ENCODE data around the gene ADAM21. TPM values are rescaled to one million over a fixed set of nuclear protein-coding genes. Genes with fewer than 3 reads are reported as not detected.
"Not testable (repeated sequence)": the region's sequence is repeated elsewhere in the genome, so short reads cannot be mapped to it uniquely, and the experiment has no call there.

The ADAM21 gene
- not detected for polyA plus RNA-seq (2013, experiment 1 of 2)
- not detected for polyA plus RNA-seq (2013, experiment 2 of 2)

DNA sequence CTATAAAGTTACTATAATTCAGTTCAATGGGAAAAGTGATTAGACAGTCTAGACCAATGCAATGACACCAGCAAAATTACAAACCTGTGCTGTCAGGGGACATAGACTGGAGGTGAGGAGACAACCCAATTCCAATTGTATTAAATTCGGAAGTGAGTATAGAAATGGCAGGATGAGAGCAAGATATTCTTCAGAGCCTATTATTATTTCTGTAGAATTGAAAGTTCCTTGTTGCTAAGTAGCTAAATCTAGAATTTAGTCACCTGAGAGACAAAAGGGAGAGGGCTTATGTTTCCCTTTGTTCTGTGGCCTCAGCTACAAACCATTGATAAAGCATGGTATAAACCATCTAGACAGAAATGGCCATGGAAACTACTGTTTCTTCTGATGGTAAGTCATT is at the start of gene ADAM21:
Gene ADAM21, plus strand, starts transcription at position 301 of the 400 bp plus-strand sequence. CDS start 5,326 bp downstream, outside the sequence.
- H3K27ac ChIP-seq (ENCODE audit: low read depth, low read length), result no peak within 1 kb of the TSS
- peaks cover 11% of the 10 kb centered on the region for H3K9me3 ChIP-seq (ENCODE audit: insufficient read depth, low read depth, low read length)
- H3K9ac ChIP-seq (ENCODE audit: low read depth, low read length), result no peak within 1 kb of the TSS
- no peaks in the 10 kb centered on the region for H3K4me1 ChIP-seq (ENCODE audit: insufficient read depth, low read length)
- H3K27me3 ChIP-seq (ENCODE audit: insufficient read depth, low read length), result no peaks in the 10 kb centered on the region
- H3K4me3 ChIP-seq (ENCODE audit: low read length), result no peak within 1 kb of the TSS
- H3K36me3 ChIP-seq (ENCODE audit: insufficient read depth, low read length), result no peaks in the 10 kb centered on the region
- 91% methylated on average over 1 of the region's 1 CpG for WGBS

DNA sequence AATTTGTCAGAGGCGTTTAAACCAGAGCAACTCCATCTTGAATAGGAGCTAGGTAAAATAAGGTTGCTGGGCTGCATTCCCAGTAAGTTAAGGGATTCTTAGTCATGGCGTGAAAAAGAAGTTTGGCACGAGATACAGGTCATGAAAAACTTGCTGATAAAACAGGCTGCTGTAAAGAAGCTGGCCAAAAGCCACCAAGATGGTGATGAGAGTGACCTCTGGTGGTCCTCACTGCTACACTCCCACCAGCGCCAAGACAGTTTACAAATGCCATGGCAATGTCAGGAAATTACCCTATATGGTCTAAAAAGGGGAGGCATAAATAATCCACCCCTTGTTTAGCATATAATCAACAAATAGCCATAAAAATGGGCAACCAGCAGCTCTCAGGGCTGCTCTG is 48.6 kb upstream of the ADAM21 start:
- H3K27me3 ChIP-seq (ENCODE audit: insufficient read depth, low read length); H3K9me3 ChIP-seq (ENCODE audit: insufficient read depth, low read depth, low read length); H3K36me3 ChIP-seq (ENCODE audit: insufficient read depth, low read length); H3K9ac ChIP-seq (ENCODE audit: low read depth, low read length); H3K4me3 ChIP-seq (ENCODE audit: low read length): not testable (repeated sequence)
- Histone ChIP-seq H3K4me1 (ENCODE audit: insufficient read depth, low read length) (peaks cover 24% of the 10 kb centered on the region), H3K27ac (ENCODE audit: low read depth, low read length) (peak overlapping the region; percentile 44; the same call in 1 of the 2 replicates)
- 53% methylated on average over 4 of the region's 4 CpGs for WGBS

DNA sequence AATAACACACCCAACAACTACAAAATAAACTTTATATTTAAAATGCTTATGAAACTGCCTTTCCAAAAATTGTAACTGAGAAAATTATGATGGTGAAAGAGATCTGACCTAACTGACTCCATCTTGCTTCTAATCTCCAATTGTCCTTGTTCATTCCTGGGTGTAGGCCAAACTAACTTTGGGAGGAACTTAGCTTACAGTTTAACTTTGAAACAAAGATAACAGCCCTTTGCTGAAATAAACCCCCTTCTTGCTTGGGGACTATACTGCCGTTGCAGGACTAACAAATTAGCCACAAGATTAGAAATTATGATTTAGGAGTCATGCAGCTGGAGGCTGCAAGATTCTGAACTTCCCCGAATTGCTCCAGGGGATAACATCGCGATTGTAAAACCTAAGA is 45.8 kb upstream of the ADAM21 start:
- not testable (repeated sequence) for H3K9ac ChIP-seq (ENCODE audit: low read depth, low read length); H3K4me3 ChIP-seq (ENCODE audit: low read length); H3K27me3 ChIP-seq (ENCODE audit: insufficient read depth, low read length); H3K36me3 ChIP-seq (ENCODE audit: insufficient read depth, low read length); H3K27ac ChIP-seq (ENCODE audit: low read depth, low read length); H3K9me3 ChIP-seq (ENCODE audit: insufficient read depth, low read depth, low read length)
- 91% methylated on average over 4 of the region's 4 CpGs for WGBS
- peaks cover 23% of the 10 kb centered on the region for H3K4me1 ChIP-seq (ENCODE audit: insufficient read depth, low read length)

DNA sequence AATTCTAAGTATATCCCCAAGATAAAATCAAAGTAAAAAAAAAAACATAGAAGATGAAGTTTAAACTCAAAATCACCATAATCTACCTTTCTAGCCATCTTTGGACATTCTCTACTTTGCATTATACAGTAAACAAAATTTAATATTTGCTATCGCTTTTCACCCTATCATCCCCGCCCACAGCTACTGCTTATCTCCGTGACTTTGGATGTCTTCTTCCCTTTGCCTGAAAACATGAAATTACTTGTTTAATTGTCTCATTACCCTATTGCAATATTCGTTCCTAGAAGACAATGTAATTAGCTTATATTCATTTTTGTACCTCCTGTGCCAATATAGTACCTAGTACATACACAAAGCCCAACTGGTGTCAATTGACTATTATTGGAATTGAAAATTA is 44.4 kb upstream of the ADAM21 start:
- peaks cover 11% of the 10 kb centered on the region for H3K4me1 ChIP-seq (ENCODE audit: insufficient read depth, low read length)
- no peak overlapping the region for H3K4me3 ChIP-seq (ENCODE audit: low read length)
- no peak overlapping the region for H3K9ac ChIP-seq (ENCODE audit: low read depth, low read length)
- no peaks in the 10 kb centered on the region for H3K27me3 ChIP-seq (ENCODE audit: insufficient read depth, low read length)
- no peaks in the 10 kb centered on the region for H3K9me3 ChIP-seq (ENCODE audit: insufficient read depth, low read depth, low read length)
- WGBS, result 96% methylated on average over 3 of the region's 4 CpGs
- no peak overlapping the region for H3K27ac ChIP-seq (ENCODE audit: low read depth, low read length)
- peaks cover 13% of the 10 kb centered on the region; the same call in 1 of the 2 replicates for H3K36me3 ChIP-seq (ENCODE audit: insufficient read depth, low read length)

DNA sequence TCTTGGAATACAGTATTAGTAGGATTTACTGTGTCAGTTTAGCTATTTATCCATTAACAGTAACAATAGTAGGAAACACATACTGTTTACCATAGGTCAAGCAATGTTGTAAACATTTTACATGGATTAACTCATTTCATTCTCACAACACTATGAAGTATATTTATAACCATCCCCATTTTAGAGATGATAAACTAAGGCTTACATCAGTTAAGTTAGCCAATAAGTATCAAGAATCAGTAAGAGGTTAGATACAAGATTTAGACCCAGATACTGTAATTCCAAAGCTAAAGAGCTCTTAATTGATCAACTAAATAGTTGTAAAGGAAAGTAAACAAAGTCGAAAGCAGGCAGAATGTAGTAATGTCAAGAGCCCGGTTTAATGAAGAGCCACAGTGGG is 36.2 kb upstream of the ADAM21 start:
- peaks cover 6% of the 10 kb centered on the region for H3K4me1 ChIP-seq (ENCODE audit: insufficient read depth, low read length)
- no peak overlapping the region for H3K9ac ChIP-seq (ENCODE audit: low read depth, low read length)
- H3K27me3 ChIP-seq (ENCODE audit: insufficient read depth, low read length), result no peaks in the 10 kb centered on the region
- no peaks in the 10 kb centered on the region for H3K9me3 ChIP-seq (ENCODE audit: insufficient read depth, low read depth, low read length)
- peak overlapping the region; percentile 98 for H3K4me3 ChIP-seq (ENCODE audit: low read length)
- 46% methylated on average over 2 of the region's 2 CpGs for WGBS
- H3K36me3 ChIP-seq (ENCODE audit: insufficient read depth, low read length), result peaks cover 16% of the 10 kb centered on the region; the same call in 1 of the 2 replicates
- no peak overlapping the region for H3K27ac ChIP-seq (ENCODE audit: low read depth, low read length)

DNA sequence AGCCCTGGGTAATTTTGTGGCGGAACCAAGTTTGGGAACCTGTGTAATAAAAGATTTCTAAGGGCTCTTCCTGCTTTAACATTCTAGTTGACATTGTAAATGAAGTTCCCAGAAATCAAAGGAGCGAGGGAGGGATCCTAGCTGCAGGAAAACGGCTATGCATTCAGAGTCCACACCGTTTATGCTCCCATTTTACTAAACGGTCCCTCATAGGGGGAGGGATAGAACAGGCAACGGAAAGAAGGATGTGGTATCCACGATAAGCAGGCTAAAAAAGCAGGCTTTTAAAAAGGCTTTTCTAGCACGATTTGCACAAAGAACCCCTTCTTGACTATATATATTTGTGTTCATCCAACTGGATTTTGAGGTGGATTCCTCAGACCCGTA is 35.6 kb upstream of the ADAM21 start:
- Histone ChIP-seq H3K9ac (ENCODE audit: low read depth, low read length) (peak overlapping the region; percentile 83), H3K4me3 (ENCODE audit: low read length) (peak overlapping the region; percentile 98), H3K9me3 (ENCODE audit: insufficient read depth, low read depth, low read length) (no peaks in the 10 kb centered on the region), H3K27me3 (ENCODE audit: insufficient read depth, low read length) (no peaks in the 10 kb centered on the region), H3K27ac (ENCODE audit: low read depth, low read length) (peak overlapping the region; percentile 57; the same call in 1 of the 2 replicates), H3K4me1 (ENCODE audit: insufficient read depth, low read length) (peaks cover 6% of the 10 kb centered on the region), H3K36me3 (ENCODE audit: insufficient read depth, low read length) (peaks cover 16% of the 10 kb centered on the region; the same call in 1 of the 2 replicates)
- whole genome bisulfite sequencing, result 7% methylated on average over 5 of the region's 9 CpGs

DNA sequence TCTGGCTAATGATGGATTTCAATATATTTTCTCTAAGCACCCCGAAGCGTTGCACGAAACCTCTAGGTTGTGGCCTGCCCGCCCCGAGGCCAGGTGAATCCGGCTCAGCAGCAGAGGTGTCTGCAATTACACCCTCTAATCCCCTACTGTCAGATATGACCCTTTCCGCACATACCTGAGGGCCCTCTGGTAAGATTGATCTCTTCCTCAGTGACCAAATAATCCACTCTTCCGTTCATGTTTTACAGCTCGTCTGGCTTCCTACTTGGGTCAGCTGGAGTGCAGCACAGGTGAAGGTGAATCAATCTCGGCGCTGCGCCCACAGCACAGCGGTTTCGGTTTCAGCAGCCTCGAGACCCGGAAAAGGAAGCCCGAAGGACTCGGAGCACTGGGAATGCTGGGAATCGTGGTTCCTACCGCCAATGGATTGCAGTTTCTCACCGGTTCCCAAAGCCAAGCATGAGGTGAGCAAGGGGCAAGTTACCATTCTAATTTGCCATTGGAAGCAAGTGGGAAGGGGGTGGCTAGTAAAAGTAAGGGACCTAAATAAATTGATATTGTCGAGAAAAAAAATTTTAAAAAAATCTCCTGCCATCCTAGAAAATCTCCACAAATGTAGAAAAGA is 35.1 kb upstream of the ADAM21 start, which contains the start of gene SYNJ2BP:
Gene SYNJ2BP, minus strand, starts transcription at position 366 of the 625 bp plus-strand sequence. Its CDS starts 127 bp downstream, at position 239.
- H3K27ac ChIP-seq (ENCODE audit: low read depth, low read length), result peak within 1 kb of the TSS; percentile 57; the same call in 1 of the 2 replicates
- H3K36me3 ChIP-seq (ENCODE audit: insufficient read depth, low read length), result peaks cover 13% of the 10 kb centered on the region; the same call in 1 of the 2 replicates
- H3K9me3 ChIP-seq (ENCODE audit: insufficient read depth, low read depth, low read length), result no peaks in the 10 kb centered on the region
- 1% methylated on average over 21 of the region's 22 CpGs for WGBS
- H3K9ac ChIP-seq (ENCODE audit: low read depth, low read length), result peak within 1 kb of the TSS; percentile 83
- H3K4me1 ChIP-seq (ENCODE audit: insufficient read depth, low read length), result peaks cover 6% of the 10 kb centered on the region
- no peaks in the 10 kb centered on the region for H3K27me3 ChIP-seq (ENCODE audit: insufficient read depth, low read length)
- H3K4me3 ChIP-seq (ENCODE audit: low read length), result peak within 1 kb of the TSS; percentile 98

DNA sequence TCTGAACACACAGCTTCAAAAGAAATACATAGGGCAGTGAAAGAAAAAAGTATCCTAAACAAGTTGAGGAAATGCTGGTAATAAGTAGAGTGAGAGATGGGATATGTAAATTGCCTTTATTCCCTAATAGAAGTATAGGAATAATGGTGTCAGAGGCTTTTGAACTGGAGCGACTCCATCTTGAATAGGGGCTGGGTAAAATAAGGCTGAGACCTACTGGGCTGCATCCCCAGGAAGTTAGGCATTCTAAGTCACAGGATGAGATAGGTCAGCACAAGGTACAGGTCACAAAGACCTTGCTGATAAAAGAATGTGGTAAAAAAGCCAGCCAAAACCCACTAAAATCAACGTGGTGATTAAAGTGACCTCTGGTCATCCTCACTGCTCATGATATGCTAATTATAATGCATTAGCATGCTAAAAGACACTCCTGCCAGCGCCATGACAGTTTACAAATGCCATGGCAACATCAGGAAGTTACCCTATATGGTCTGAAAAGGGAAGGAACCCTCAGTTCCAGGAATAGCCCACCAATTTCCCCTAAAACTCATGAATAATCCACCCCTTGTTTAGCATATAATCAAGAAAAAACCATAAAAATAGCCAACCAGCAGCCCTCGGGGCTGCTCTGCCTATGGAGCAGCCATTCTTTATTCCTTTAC is 32.6 kb upstream of the ADAM21 start:
- not testable (repeated sequence) for H3K9ac ChIP-seq (ENCODE audit: low read depth, low read length); H3K36me3 ChIP-seq (ENCODE audit: insufficient read depth, low read length); H3K4me3 ChIP-seq (ENCODE audit: low read length); H3K27me3 ChIP-seq (ENCODE audit: insufficient read depth, low read length); H3K4me1 ChIP-seq (ENCODE audit: insufficient read depth, low read length); H3K9me3 ChIP-seq (ENCODE audit: insufficient read depth, low read depth, low read length)
- H3K27ac ChIP-seq (ENCODE audit: low read depth, low read length), result peak overlapping the region; percentile 39; the same call in 1 of the 2 replicates
- WGBS, result 55% methylated on average over 4 of the region's 4 CpGs

DNA sequence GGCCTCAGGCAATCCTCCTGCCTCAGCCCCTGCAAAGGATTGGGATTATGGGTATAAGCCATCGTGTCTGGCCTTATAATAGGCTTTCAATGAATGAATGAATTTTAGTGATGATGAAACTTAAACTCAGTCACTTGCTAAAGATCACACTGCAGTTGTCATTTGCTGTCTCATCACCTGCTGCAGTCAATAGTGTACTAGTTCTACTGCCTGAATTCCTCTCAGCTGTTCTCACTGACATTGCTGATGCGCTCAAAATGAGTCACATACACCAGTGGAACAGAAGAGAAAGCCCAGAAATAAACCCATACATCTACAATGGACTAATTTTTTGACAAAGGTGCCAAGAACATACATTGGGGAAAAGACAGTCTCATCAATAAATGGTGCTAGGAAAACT is 29.4 kb upstream of the ADAM21 start:
- peaks cover 28% of the 10 kb centered on the region for H3K9me3 ChIP-seq (ENCODE audit: insufficient read depth, low read depth, low read length)
- no peak overlapping the region for H3K27ac ChIP-seq (ENCODE audit: low read depth, low read length)
- H3K36me3 ChIP-seq (ENCODE audit: insufficient read depth, low read length), result no peaks in the 10 kb centered on the region
- WGBS, result 86% methylated on average over 2 of the region's 2 CpGs
- no peak overlapping the region for H3K9ac ChIP-seq (ENCODE audit: low read depth, low read length)
- H3K4me3 ChIP-seq (ENCODE audit: low read length), result no peak overlapping the region
- no peaks in the 10 kb centered on the region for H3K27me3 ChIP-seq (ENCODE audit: insufficient read depth, low read length)
- no peaks in the 10 kb centered on the region for H3K4me1 ChIP-seq (ENCODE audit: insufficient read depth, low read length)

DNA sequence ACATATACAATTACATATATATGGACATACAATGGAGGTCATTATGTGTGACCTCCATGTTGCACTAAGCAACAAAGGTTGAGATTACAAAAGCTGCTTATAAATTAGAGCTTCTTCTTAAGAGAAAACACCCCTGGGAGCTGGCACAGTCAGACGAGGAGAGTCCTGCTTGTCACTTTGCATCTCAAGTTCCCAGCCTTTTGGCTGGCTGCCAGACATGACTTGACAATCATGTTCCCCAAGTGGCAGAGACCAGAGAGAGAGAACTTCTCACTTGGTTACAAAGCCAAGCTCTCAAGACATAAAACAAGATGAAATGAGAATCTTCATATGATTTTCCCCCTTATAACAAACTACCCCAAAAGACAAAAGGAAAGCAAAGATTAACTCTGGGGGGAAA is 26.6 kb upstream of the ADAM21 start:
- no peaks in the 10 kb centered on the region for H3K27me3 ChIP-seq (ENCODE audit: insufficient read depth, low read length)
- WGBS, result 42% methylated on average over 1 of the region's 1 CpG
- no peaks in the 10 kb centered on the region for H3K4me1 ChIP-seq (ENCODE audit: insufficient read depth, low read length)

DNA sequence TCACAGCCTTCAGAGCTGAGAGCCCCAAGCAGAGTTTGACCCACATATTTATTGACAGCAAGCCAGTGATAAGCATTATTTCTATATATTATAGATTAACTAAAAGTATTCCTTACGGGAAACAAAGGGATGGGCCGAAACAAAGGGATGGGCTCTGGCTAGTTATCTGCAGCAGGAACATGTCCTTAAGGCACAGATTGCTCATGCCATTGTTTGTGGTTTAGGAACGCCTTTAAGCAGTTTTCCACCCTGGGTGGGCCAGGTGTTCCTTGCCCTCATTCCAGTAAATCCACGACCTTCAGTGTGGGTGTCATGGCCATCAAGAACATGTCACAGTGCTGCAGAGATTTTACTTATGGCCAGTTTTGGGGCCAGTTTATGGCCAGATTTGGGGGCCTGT is 25.4 kb upstream of the ADAM21 start:
- not testable (repeated sequence) for H3K9ac ChIP-seq (ENCODE audit: low read depth, low read length); H3K36me3 ChIP-seq (ENCODE audit: insufficient read depth, low read length); H3K27me3 ChIP-seq (ENCODE audit: insufficient read depth, low read length); H3K4me1 ChIP-seq (ENCODE audit: insufficient read depth, low read length); H3K4me3 ChIP-seq (ENCODE audit: low read length); H3K27ac ChIP-seq (ENCODE audit: low read depth, low read length)
- 64% methylated on average over 2 of the region's 4 CpGs for WGBS
- peaks cover 39% of the 10 kb centered on the region for H3K9me3 ChIP-seq (ENCODE audit: insufficient read depth, low read depth, low read length)

More for the DNA sequence above, 26.6 kb upstream of the ADAM21 start:
- Histone ChIP-seq H3K9ac (ENCODE audit: low read depth, low read length) (no peak overlapping the region), H3K27ac (ENCODE audit: low read depth, low read length) (no peak overlapping the region), H3K36me3 (ENCODE audit: insufficient read depth, low read length) (no peaks in the 10 kb centered on the region), H3K4me3 (ENCODE audit: low read length) (no peak overlapping the region), H3K9me3 (ENCODE audit: insufficient read depth, low read depth, low read length) (peaks cover 30% of the 10 kb centered on the region)
